HG03442 (cell line): ENCODE results near the gene EPHB3.
"Not testable (repeated sequence)": the region's sequence is repeated elsewhere in the genome, so short reads cannot be mapped to it uniquely, and the experiment has no call there.

Source experiments
- ATAC-seq: cut with Tn5 transposase; IDR thresholded peaks from one replicate; pipeline ENCODE4 v1.9.1; 2021; ENCODE audit warnings: mild to moderate bottlenecking, moderate library complexity; ENCODE audit not compliant: unreplicated experiment

EPHB3 gene

DNA sequence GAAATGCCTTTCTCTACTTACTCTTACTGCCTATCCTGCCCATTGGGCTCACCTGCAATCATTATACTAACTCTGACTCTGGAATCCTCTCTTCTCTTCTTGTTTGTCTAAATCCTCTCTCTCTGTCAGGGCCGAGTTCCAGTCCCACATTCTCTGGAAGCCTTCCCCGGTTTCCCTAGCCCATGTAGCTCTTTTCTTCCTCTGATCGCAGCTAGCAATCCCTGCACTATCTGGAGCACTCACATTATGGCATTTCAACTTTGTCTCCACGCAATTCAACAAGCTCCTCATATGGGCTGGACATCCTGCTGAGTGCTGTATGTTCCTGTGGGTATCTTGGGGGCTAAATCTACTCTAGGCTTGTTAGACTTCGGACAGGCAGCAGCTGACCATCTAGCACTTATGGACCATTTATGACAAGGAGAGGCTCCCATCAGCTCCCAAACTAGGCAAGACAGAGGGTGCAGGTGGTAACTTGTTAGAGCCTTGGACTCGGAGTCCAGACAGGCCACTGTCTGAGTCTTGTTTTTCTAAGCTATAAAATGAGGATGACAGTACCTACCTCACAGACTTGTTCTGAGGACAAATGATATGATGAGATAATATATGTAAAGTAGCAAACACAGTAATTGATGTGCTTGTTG is 58.3 kb downstream of the EPHB3 start:
- no peak for ATAC-seq

DNA sequence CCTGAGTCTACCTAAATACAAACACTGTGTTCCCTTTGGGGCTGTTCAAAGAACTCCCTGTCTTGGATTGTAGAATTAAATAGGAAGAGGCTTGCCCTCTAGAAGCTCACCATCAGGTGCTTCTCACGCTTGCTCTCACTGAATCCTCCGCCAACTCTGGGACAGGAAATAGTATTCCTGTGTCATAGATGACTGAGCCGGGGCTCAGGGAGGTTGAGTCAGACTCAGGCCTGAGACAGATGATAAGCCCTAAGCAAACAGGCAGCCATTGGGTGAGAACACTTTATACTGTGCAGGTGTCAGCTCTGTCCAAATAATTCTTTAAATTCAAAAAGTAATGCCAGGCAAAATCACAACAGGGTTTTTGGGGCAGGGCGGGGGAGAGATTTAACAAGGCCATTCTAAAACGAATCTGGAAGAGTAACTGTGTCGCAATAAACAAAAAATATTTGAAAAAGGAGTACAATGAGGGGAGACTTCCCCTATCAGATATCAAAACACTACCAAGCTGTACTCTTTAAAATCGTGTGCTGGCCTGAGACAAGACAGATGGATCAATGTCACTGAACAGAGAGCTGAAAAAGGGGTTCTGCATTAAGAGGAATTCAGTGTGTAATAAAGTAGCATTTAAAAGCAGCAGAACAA is 59.0 kb downstream of the EPHB3 start:
- ATAC-seq: no peak

DNA sequence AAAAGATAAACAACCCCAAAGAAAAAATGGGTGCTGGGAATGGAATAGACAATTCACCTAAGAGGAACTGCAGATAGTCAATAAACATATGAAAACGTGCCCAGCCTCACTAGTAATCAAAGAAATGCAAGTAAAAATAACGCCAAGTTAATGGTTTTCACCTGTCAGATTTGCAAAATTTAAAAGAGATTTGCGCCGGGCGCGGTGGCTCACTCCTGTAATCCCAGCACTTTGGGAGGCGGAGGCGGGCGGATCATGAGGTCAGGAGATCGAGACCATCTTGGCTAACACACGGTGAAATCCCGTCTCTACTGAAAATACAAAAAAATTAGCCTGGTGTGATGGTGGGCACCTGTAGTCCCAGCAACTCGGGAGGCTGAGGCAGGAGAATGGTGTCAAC is 60.6 kb downstream of the EPHB3 start:
- ATAC-seq: not testable (repeated sequence)

DNA sequence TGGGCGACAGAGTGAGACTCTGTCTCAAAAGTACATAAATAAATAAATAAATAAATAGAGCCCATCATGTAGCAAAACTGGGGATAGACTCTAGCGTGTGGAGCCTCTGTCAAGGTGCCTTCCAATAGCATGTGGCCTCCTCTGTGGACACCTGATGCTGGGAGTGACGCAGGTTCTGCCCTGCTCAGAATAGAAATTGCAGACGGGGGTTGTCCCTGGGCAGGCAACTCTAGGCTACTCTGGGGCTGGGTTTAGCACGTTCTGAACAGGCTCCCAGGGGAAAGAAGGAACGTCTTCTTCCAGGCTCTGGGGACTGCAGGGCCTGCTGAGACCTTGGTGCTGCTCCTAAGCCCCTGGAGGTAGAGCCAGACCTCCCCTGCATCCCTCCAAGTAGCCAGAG is 65.3 kb downstream of the EPHB3 start:
- no peak for ATAC-seq

DNA sequence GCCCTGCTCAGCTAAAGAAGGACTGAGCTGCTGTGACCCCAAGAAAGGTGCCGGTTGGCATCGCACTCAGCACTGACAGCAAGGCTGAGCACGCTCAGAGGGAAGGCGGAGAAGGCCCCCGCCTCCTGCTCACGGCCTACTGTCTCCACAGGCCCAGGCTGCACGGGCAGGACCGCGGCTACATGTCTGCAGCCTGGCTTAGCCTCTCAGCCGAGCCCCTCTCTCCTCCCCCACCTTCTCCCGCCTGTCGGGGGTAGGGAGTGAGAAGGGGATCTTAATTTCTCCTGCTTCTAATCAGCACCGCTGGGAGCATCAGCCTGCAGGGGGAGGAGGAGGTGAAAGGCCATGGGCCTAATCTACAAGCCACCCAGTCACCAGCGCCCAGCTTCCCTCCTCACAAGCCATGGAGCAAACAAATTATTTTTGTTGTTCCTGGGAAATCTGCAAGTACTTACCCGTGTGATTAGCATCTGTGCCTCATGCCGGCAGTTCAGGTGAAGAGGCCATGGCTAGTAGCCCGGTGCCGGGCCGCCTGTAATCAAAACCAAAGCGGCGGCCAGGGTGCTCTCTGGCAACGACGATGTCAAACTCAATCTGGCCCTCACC is 68.1 kb downstream of the EPHB3 start:
- no peak for ATAC-seq

DNA sequence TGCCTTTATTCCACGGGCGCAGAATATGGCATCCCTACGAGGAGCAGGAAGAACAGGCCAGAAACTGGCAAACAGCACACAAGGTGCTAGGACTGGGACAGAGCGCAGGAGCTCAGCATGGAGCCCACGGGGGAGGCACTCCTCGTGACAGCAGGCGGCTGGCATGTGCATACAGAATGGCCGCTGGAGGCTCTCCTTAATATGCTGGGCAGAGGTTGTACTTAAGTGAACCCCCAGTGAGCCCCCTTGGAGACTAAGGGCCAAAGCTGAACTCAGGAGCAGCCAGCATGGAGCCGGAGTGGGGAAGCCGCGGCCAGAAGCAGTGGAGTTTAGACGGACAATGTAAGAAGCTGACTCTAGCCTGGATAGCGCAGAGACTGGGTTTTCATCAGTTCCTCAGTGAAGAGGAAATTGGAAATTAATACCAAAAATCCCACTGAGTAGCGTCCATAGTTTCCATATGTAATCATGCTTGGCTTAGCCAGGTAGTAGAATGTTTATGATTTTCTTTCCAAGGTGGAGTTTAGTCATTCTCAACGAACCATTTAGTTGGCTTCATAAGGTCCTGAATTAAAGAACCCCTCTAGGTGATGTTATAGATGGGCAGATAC is 69.4 kb downstream of the EPHB3 start:
- ATAC-seq: no peak

DNA sequence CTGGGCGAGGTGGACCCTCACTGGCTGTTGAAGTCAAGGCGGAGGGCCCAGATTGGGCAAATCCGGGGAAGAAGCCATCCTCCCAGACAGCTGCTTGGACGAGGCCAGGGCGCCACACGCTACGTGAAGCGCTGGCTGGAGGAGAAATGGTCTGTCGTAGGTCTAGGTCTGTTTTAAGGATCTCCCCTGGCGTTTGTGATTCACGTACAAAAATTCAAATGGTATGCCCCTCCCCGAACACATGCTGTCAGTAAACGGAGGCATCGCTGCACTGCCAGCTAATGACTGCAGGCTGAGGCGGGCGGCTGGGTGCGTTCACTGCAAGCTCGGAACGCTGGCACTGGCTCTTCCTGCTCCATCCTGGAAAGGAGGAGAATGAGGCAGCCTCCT is 69.9 kb downstream of the EPHB3 start:
- ATAC-seq: no peak
